ENCODE measurements around the gene CD81.

CD81 gene

GRCh38 chr11:2368178-2368850 lies 8.8 kb upstream of the CD81 start:
- TF ChIP-seq CTCF (IDR thresholded peaks at IDR 0.05; ENCODE audit: borderline replicate concordance, control extremely low read depth, extremely low read depth, insufficient read depth, missing control alignments), result no peak
- DNase-seq (ENCODE audit: low spot score), result no peak
- in situ Hi-C loops (cut with MboI; ENCODE audit: low sequenced_read_pairs, unreplicated experiment), result no loop called here

DNA sequence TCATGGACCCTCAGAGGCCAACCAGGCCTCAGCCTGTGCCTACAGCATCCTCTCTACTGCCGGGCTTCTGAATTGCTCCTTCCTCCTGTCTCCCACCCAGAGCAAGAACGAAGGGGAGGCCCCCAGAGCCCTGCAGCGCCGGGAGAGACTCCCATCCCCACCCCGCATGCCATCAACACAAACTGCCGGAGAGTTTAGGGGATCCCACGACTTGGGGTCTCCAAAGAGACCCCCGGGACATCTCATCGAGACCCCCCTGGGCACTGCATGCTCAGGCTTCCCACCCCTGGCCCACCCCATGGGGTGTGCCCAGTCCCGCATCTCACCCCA lies 8.3 kb upstream of the CD81 start:
- no peak for DNase-seq (ENCODE audit: low spot score)
- in situ Hi-C loops (cut with MboI; ENCODE audit: low sequenced_read_pairs, unreplicated experiment), result no loop called here
- no peak for TF ChIP-seq CTCF (IDR thresholded peaks at IDR 0.05; ENCODE audit: borderline replicate concordance, control extremely low read depth, extremely low read depth, insufficient read depth, missing control alignments)

GRCh38 chr11:2369320-2369719 lies 7.8 kb upstream of the CD81 start:
- TF ChIP-seq CTCF (IDR thresholded peaks at IDR 0.05; ENCODE audit: borderline replicate concordance, control extremely low read depth, extremely low read depth, insufficient read depth, missing control alignments), result no peak
- DNase-seq (ENCODE audit: low spot score), result no peak
- in situ Hi-C loops (cut with MboI; ENCODE audit: low sequenced_read_pairs, unreplicated experiment), result no loop called here

DNA sequence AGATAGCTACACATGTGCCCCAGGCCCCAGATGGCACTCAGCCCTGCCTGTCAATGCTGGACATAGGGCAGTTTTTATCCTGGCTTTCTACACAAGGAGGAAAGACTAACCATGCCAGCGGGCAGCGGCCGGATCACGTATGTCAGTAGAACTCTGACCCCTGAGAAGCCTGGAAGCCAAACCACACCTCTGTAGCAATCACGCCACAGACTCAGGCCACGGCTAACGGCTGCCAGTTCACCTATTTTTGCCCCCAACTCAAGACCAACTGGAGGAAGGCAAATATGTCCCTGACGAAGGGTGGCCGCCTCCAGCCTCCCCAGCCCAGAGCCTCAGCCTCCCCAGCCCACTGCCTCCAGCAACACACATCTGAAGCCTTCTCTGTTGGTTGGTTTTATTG lies 7.2 kb upstream of the CD81 start:
- in situ Hi-C loops (cut with MboI; ENCODE audit: low sequenced_read_pairs, unreplicated experiment), result no loop called here
- DNase-seq (ENCODE audit: low spot score), result no peak
- TF ChIP-seq CTCF (IDR thresholded peaks at IDR 0.05; ENCODE audit: borderline replicate concordance, control extremely low read depth, extremely low read depth, insufficient read depth, missing control alignments), result no peak

DNA sequence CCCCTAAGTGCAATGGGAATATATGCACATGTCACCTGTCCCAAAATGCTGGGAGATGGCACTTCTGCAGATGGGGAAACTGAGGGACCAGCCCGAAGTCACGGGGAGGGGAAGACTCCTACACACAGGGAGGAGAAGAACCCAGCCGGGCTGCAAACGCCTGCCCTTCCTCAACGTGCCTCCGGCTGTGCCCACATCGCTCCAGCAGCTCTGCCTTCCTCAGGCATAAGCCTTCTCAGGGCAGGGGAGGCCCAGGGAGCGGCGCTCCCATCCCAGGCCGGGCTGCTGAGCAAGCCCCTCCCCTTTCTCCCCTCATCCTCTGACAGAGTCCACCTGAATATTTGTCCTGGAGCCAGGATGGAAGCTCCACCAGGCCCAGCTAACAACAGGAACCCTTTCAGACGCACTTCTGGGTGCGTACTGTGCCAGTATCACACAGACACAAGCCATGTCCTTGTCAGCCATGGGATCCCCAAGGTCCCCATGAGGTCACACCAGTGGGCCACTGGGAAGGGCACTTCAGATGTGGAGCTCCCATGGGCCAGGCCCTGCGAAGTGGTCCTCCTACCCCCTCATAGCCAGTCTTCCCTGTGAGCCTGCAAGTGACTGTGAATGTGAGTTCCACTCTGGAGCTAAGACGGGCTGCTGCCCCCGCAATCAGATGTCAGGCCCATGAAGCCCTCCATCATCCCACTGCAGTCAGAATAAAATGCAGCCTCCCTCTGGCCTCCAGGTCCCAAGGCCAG lies 2.5 kb upstream of the CD81 start:
- TF ChIP-seq CTCF (IDR thresholded peaks at IDR 0.05; ENCODE audit: borderline replicate concordance, control extremely low read depth, extremely low read depth, insufficient read depth, missing control alignments), result no peak

GRCh38 chr11:2375341-2375853 lies 1.7 kb upstream of the CD81 start:
- in situ Hi-C loops (cut with MboI; ENCODE audit: low sequenced_read_pairs, unreplicated experiment), result no loop called here
- DNase-seq (ENCODE audit: low spot score), result no peak
- no peak for TF ChIP-seq CTCF (IDR thresholded peaks at IDR 0.05; ENCODE audit: borderline replicate concordance, control extremely low read depth, extremely low read depth, insufficient read depth, missing control alignments)

More for the DNA sequence above, 2.5 kb upstream of the CD81 start:
- no peak for DNase-seq (ENCODE audit: low spot score)
- in situ Hi-C loops (cut with MboI; ENCODE audit: low sequenced_read_pairs, unreplicated experiment), result no loop called here

Data from GM13976 (cell line).